DND-41 (cell line): ENCODE data around the gene MCC.

ENCODE experiments used
- CTCF ChIP-seq: IDR thresholded peaks from 2 replicates; pipeline ENCODE4 v1.5.1; 2012; ENCODE audit warnings: borderline replicate concordance, low read length, moderate library complexity, mild to moderate bottlenecking; ENCODE audit not compliant: poor library complexity, severe bottlenecking; ENCODE audit errors: extremely low read depth
- EZH2 ChIP-seq: IDR thresholded peaks from 3 replicates; pipeline ENCODE4 v1.6.1; 2012; ENCODE audit warnings: borderline replicate concordance, low read depth, mild to moderate bottlenecking, moderate library complexity, low read length, inconsistent platforms; ENCODE audit not compliant: severe bottlenecking

DNA sequence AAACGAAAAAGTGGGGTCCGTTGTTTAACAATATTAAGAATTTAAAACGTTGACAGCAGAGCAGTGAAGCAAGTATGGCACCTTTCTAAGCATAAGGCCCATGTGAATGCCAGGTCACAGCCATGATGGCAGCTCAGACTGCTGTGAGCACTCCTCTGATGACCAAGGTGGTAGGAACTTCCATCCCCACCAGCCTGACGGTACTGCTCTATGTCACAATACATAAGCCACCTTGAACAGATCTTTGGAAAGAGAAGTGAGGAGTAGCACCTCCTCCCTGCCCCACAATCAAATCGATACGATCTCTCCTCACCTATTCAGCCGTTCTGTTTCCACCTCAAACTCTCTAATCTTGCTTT lies 405.7 kb downstream of the MCC start:
- TF ChIP-seq CTCF: no peak
- TF ChIP-seq EZH2: no peak
